Measurements from ENCODE around the gene MRE11.
"Not testable (repeated sequence)": the region's sequence is repeated elsewhere in the genome, so short reads cannot be mapped to it uniquely, and the experiment has no call there.

Gene MRE11

GRCh38 chr11:94507485-94507884 is 13.8 kb upstream of the MRE11 start:
- DNase-seq (ENCODE audit: extremely low spot score, insufficient read length, low read depth): no peak
- FAIRE-seq: no peak

- not testable (repeated sequence) for DNase-seq (ENCODE audit: extremely low spot score, insufficient read length, low read depth); FAIRE-seq
Measured at GRCh38 chr11:94506513-94506912, 12.9 kb upstream of the MRE11 start.

GRCh38 chr11:94504689-94505293 is 11.1 kb upstream of the MRE11 start:
- DNase-seq (ENCODE audit: extremely low spot score, insufficient read length, low read depth) (no peak), FAIRE-seq (peak; percentile 78)

GRCh38 chr11:94501522-94501921 is 7.9 kb upstream of the MRE11 start:
- DNase-seq (ENCODE audit: extremely low spot score, insufficient read length, low read depth) (no peak), FAIRE-seq (no peak)

- DNase-seq (ENCODE audit: extremely low spot score, insufficient read length, low read depth): no peak
Measured at GRCh38 chr11:94500181-94500580, 6.5 kb upstream of the MRE11 start.

GRCh38 chr11:94494126-94494680 is 559 bp upstream of the MRE11 start:
- FAIRE-seq (no peak), DNase-seq (ENCODE audit: extremely low spot score, insufficient read length, low read depth) (no peak)

More at GRCh38 chr11:94500181-94500580, 6.5 kb upstream of the MRE11 start:
- no peak for FAIRE-seq

GRCh38 chr11:94486068-94486467 is 7.6 kb downstream of the MRE11 start:
- FAIRE-seq (no peak), DNase-seq (ENCODE audit: extremely low spot score, insufficient read length, low read depth) (no peak)

- no peak for FAIRE-seq
- no peak for DNase-seq (ENCODE audit: extremely low spot score, insufficient read length, low read depth)
Measured at GRCh38 chr11:94481342-94481741, 12.3 kb downstream of the MRE11 start.

GRCh38 chr11:94477624-94478023 is 16.0 kb downstream of the MRE11 start:
- peak; percentile 9 for FAIRE-seq

GRCh38 chr11:94472916-94473799 is 20.5 kb downstream of the MRE11 start:
- no peak for DNase-seq (ENCODE audit: extremely low spot score, insufficient read length, low read depth)
- FAIRE-seq: peak; percentile 84

More at GRCh38 chr11:94477624-94478023, 16.0 kb downstream of the MRE11 start:
- DNase-seq (ENCODE audit: extremely low spot score, insufficient read length, low read depth): no peak

GRCh38 chr11:94469416-94469815 is 24.2 kb downstream of the MRE11 start:
- FAIRE-seq: peak; percentile 65

GRCh38 chr11:94459576-94459975 is 34.1 kb downstream of the MRE11 start:
- no peak for DNase-seq (ENCODE audit: extremely low spot score, insufficient read length, low read depth)

More at GRCh38 chr11:94469416-94469815, 24.2 kb downstream of the MRE11 start:
- DNase-seq (ENCODE audit: extremely low spot score, insufficient read length, low read depth): no peak

GRCh38 chr11:94457118-94458029 is 36.3 kb downstream of the MRE11 start:
- DNase-seq (ENCODE audit: extremely low spot score, insufficient read length, low read depth) (no peak), FAIRE-seq (no peak)

More at GRCh38 chr11:94459576-94459975, 34.1 kb downstream of the MRE11 start:
- no peak for FAIRE-seq

GRCh38 chr11:94455861-94456260 is 37.8 kb downstream of the MRE11 start:
- DNase-seq (ENCODE audit: extremely low spot score, insufficient read length, low read depth): no peak
- no peak for FAIRE-seq

- DNase-seq (ENCODE audit: extremely low spot score, insufficient read length, low read depth): no peak
- FAIRE-seq: no peak
Measured at GRCh38 chr11:94454301-94454700, 39.3 kb downstream of the MRE11 start.

GRCh38 chr11:94452988-94453387 is 40.7 kb downstream of the MRE11 start:
- DNase-seq (ENCODE audit: extremely low spot score, insufficient read length, low read depth) (no peak), FAIRE-seq (no peak)

GRCh38 chr11:94450048-94450447 is 43.6 kb downstream of the MRE11 start:
- no peak for FAIRE-seq

GRCh38 chr11:94449437-94449836 is 44.2 kb downstream of the MRE11 start:
- DNase-seq (ENCODE audit: extremely low spot score, insufficient read length, low read depth) (no peak), FAIRE-seq (no peak)

More at GRCh38 chr11:94450048-94450447, 43.6 kb downstream of the MRE11 start:
- DNase-seq (ENCODE audit: extremely low spot score, insufficient read length, low read depth): no peak

- FAIRE-seq (no peak), DNase-seq (ENCODE audit: extremely low spot score, insufficient read length, low read depth) (no peak)
Measured at GRCh38 chr11:94449029-94449428, 44.6 kb downstream of the MRE11 start.

- no peak for DNase-seq (ENCODE audit: extremely low spot score, insufficient read length, low read depth)
- FAIRE-seq: no peak
Measured at GRCh38 chr11:94447149-94447548, 46.5 kb downstream of the MRE11 start.
